ENCODE measurements around the gene OR6C74.

Gene OR6C74

GRCh38 chr12:55244309-55244708, at the start of gene OR6C74:
Gene OR6C74 (plus strand): TSS chr12:55244609. CDS start chr12:55247288, 2,679 bp downstream.
- DNase-seq: no peak

GRCh38 chr12:55220725-55221124, 23.7 kb upstream of the OR6C74 start, which contains the start of gene OR10A7:
Gene OR10A7 (plus strand): TSS chr12:55221025. CDS start chr12:55221025, 0 bp downstream.
- no peak for DNase-seq

GRCh38 chr12:55226523-55226922, 17.9 kb upstream of the OR6C74 start:
- DNase-seq: no peak

GRCh38 chr12:55227643-55228042, 16.8 kb upstream of the OR6C74 start:
- DNase-seq: no peak

- no peak for DNase-seq
These were observed 1.8 kb downstream of the OR6C74 start for GRCh38 chr12:55246159-55246558.

- no peak for DNase-seq
These were observed 6.5 kb downstream of the OR6C74 start for GRCh38 chr12:55250944-55251343.

GRCh38 chr12:55253281-55253680, 8.9 kb downstream of the OR6C74 start:
- DNase-seq: no peak

GRCh38 chr12:55256831-55257230, 12.4 kb downstream of the OR6C74 start:
- no peak for DNase-seq

GRCh38 chr12:55258303-55258702, 13.9 kb downstream of the OR6C74 start:
- DNase-seq: no peak

- no peak for DNase-seq
These were observed 36.6 kb downstream of the OR6C74 start for GRCh38 chr12:55280991-55281390.

- DNase-seq: no peak
These were observed 45.6 kb downstream of the OR6C74 start for GRCh38 chr12:55289999-55290398.
